Panc1 (cell line): ENCODE measurements around the gene C11orf98.

ENCODE experiments used
- CTCF ChIP-seq: fragments of 450-650 bp; IDR thresholded peaks from 2 replicates; pipeline ENCODE4 v1.5.1; 2017; ENCODE audit warnings: mild to moderate bottlenecking
- POLR2AphosphoS5 ChIP-seq: IDR thresholded peaks from 2 replicates; pipeline ENCODE4 v1.6.1; 2012; ENCODE audit warnings: mild to moderate bottlenecking, low read depth, low read length, moderate library complexity
- REST ChIP-seq, 2 experiments: IDR thresholded peaks; 2 replicates each; pipeline ENCODE4 v1.6.1; 2011 to 2012; ENCODE audit warnings: low read depth in 2 of 2, control low read depth in 1 of 2, low read length in 1 of 2, mild to moderate bottlenecking in 1 of 2, moderate library complexity in 1 of 2; ENCODE audit not compliant: insufficient read depth in 1 of 2
- SIN3A ChIP-seq: IDR thresholded peaks from 2 replicates; pipeline ENCODE4 v1.6.1; 2012; ENCODE audit warnings: low read depth, mild to moderate bottlenecking, low read length, moderate library complexity, borderline replicate concordance; ENCODE audit not compliant: insufficient read depth

DNA sequence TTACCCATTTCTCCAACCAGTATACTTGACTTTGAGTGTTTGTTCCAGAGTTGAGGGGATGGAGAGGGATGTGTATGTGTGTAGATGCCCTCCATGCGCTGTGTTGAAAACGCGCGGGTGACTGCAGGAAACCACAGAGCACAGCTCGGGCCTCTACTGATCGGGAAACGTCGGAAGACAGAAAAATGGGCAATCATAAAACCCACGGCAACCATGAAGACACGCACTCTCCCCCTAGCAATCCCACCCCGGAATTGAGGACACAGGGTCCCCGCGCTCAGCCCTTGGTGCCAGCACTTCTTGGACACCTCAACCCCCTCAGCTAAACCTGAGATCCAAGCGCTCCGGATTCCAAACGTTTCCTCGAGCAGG, 6.2 kb upstream of the C11orf98 start:
- TF ChIP-seq CTCF (no peak), REST (IDR thresholded peaks at IDR 0.05; ENCODE audit: insufficient read depth in 1 of 2, low read depth in 2 of 2, low read length in 1 of 2) (no peak), POLR2AphosphoS5 (no peak), SIN3A (0 out of 2 replicates have a peak, but pooled peaks have one; percentile 35)
